GM19043 (cell line): Measurements from ENCODE around the gene SECISBP2.

Source experiments
- ATAC-seq: cut with Tn5 transposase; IDR thresholded peaks from one replicate; pipeline ENCODE4 v1.9.1; 2021; ENCODE audit warnings: low read depth; ENCODE audit not compliant: unreplicated experiment

The SECISBP2 gene

DNA sequence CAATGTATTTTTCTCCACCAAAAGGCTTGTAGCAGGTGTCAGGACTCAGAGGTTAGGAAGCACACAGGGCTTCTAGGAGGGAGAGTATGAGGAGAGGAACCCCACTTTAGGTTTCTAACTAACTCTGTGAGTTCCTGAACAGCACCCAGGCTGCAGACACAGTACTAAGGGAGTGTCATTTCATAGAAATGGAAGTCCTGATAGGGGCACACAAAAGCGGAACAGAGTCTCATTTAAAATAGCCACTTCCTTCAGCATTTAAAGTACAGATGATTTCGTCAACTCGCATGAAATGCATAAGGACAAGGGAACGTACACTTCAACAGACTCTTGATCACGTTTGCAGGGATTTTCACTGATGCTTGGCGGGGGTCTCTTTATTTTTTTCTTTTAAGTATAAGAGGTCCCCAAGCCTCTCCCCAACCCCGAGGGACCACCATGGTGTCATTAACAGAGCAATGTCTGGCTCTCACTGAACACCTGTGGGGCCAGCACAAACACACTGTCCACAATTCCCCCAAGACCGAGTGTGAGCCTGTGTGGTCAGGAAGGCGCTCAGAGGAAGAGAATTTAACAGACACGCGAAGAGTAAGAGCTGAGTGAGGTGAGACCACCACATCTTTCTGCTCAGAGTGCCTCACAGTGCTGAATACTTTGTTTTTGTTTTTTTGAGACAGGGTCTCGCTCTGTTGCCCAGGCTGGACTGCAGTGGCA lies 82.3 kb downstream of the SECISBP2 start:
- ATAC-seq: peak; percentile 78

DNA sequence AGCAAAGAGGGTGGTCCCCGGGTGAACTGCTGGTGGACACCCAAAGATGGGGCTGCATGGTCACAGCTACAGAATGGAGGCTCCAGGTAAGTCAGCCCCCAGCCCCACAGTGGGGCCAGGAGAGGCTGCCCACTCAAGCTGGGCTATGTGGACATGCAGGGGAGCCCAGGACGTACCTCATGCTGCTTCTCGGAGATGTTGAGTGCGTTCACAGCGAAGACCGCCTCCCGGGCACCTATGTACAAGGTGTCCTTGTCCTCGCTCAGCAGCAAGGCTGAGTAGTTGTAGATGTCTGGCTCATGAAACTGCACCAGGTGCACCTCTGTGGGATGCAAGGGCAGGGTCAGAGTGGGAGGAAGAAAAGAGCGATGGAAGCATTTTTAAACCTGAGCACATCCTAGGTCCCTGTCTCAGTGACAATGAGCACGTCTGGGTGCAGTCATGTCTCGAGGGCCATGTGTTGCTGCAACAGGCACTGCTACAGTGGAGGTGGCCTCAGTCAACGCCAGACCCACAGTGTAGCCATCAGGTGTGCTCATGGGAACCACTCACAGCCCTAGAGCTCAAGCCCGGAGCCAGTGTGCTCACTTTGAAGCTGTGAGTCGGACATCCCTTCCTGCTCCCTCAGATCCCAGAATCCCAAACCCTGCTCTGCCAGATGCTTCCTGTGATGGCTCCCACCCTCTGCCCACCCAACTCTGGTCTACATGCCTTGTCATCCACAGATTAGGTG lies 84.6 kb downstream of the SECISBP2 start:
- ATAC-seq: no peak

DNA sequence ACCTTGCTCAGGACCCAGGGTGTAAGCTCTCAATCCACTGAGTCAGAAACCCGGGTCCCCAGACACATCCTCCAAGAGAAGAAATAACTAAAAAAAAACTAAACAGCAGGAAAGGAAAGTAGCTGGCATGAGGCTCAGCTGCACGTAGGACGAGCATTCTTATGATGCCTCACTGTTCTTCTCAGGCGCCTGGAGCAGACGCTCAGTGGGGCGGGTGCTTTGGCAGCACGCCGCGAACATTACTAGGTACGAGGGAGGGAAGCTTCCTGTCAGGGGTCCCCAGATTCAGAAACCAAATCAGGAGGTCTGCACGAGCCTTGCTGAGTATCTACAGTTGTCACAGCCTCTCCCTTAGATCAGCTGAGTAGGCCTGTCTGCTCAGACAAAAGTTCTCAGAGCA lies 85.8 kb downstream of the SECISBP2 start:
- no peak for ATAC-seq

DNA sequence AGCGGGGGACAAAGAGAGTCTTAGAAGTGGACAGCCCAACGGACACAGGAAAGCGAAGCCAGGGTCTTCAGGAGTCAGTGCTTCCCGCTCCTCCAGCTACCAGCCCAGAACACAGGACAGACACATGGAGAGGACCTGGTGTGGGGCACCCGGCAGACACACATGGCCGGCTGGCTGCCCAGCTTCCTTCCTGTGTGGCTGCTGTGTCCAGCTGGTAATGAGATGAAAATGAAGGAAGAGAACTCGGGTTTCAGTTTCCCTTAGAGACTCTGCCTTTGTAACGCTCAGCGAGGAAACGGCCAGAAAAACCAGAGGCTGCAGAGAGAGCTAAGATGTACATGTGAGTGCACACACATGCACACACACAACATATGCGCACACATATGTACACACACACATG lies 87.5 kb downstream of the SECISBP2 start:
- peak; percentile 66 for ATAC-seq

DNA sequence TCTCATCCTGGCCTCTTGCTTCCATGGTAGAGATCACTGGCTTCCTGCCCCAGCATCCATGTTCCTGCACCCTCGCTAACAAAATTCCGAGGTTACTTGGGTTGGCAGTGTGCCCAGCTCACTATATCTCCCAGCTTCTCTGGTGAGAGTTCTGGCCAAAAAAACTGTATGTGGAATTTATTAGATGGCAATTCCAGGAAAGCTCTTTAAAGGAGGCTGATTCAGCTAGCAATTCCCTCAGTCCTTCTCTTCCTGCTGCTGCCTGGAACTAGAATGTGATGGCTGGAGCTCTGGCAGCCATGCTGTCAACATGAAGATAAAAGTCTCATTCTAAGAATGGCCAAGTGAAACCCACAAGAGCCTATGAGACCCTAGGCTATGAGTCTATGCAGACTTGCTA lies 88.8 kb downstream of the SECISBP2 start:
- ATAC-seq: no peak

DNA sequence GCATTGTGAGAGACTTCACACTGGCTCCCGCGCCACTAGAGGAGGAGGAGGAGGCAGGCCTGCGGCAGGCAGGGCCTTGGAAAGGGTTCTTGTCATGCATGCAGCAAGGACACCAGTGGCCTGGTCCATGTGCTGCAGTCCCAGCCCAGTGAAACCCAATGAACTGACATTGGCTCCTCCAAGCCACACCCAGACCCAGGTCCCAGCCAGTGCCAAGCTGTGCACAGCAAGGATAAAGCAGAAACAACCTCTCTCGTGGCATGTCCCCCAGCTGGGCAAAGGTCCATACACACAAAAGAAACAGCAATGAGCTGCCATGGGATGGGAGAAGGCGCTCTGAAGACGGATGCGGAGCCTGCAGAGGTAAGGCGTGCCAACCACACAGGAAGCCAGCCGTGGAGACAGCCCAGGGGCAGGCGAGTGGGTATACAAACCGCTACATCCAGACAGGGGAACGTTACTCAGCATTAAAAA lies 90.4 kb downstream of the SECISBP2 start:
- no peak for ATAC-seq
